D341Med (cell line): ENCODE measurements around the gene SCUBE1.
A peak's percentile ranks its signal among the peaks of the same experiment; 100 is the strongest.

Experiments
- DNase-seq: peaks from one replicate; pipeline ENCODE4 v3.0.0; 2012; ENCODE audit warnings: low spot score

The SCUBE1 gene

GRCh38 chr22:43155789-43156188 lies 187.4 kb downstream of the SCUBE1 start:
- DNase-seq, result no peak

GRCh38 chr22:43154887-43155536 lies 188.2 kb downstream of the SCUBE1 start:
- DNase-seq, result no peak

- no peak for DNase-seq
Measured at GRCh38 chr22:43153899-43154298, 189.3 kb downstream of the SCUBE1 start.

- peak; percentile 73 for DNase-seq
Measured at GRCh38 chr22:43152357-43153071, 190.7 kb downstream of the SCUBE1 start.

- no peak for DNase-seq
Measured at GRCh38 chr22:43152003-43152356, 191.2 kb downstream of the SCUBE1 start.

- DNase-seq, result peak; percentile 97
Measured at GRCh38 chr22:43151251-43152002, 191.7 kb downstream of the SCUBE1 start, which contains the start of gene TSPO. Gene TSPO (plus strand): TSS chr22:43151559. CDS start chr22:43159239, 7,680 bp downstream.

- DNase-seq, result no peak
Measured at GRCh38 chr22:43150731-43151206, 192.4 kb downstream of the SCUBE1 start.

GRCh38 chr22:43148581-43148980 lies 194.6 kb downstream of the SCUBE1 start:
- no peak for DNase-seq

- DNase-seq, result no peak
Measured at GRCh38 chr22:43147821-43148220, 195.4 kb downstream of the SCUBE1 start.
